Dendritic cell treated with granulocyte-macrophage colony-stimulating factor and Interleukin-4, amounts not matched to agents 40 ng/mL and 50 ng/mL, for 4 days (primary cell): ENCODE measurements around the gene SERPINB7.
"Not testable (repeated sequence)": the region's sequence is repeated elsewhere in the genome, so short reads cannot be mapped to it uniquely, and the experiment has no call there.

Source experiments
- H3K27ac Mint-ChIP-seq: one replicate; pipeline ENCODE4 v1.8.0; 2022; ENCODE audit warnings: mild to moderate bottlenecking, mixed read lengths
- H3K27me3 Mint-ChIP-seq: one replicate; pipeline ENCODE4 v1.8.0; 2022; ENCODE audit warnings: mild to moderate bottlenecking, mixed read lengths
- H3K36me3 Mint-ChIP-seq: one replicate; pipeline ENCODE4 v1.8.0; 2022; ENCODE audit warnings: low read depth, mixed read lengths
- H3K4me1 Mint-ChIP-seq: one replicate; pipeline ENCODE4 v1.8.0; 2022; ENCODE audit warnings: low read depth, mixed read lengths
- H3K4me3 Mint-ChIP-seq: one replicate; pipeline ENCODE4 v1.8.0; 2022; ENCODE audit warnings: mild to moderate bottlenecking, moderate library complexity, mixed read lengths
- H3K9me3 Mint-ChIP-seq: one replicate; pipeline ENCODE4 v1.8.0; 2022; ENCODE audit warnings: mixed read lengths
- intact Hi-C: fragments of 100-400 bp; cut with micrococcal nuclease; formaldehyde crosslinking; loops from one replicate; pipeline ENCODE4 v1.15.0; 2022

The SERPINB7 gene

GRCh38 chr18:63775166-63775730 lies at the start of gene SERPINB7:
TSS of gene SERPINB7 (plus strand) at chr18:63775418. CDS start at chr18:63782373, 6,955 bp downstream.
- no peaks in the 10 kb centered on the region for H3K4me1 Mint-ChIP-seq
- no peak within 1 kb of the TSS for H3K27ac Mint-ChIP-seq
- intact Hi-C loops, result no loop called here
- H3K4me3 Mint-ChIP-seq, result no peak within 1 kb of the TSS
- H3K9me3 Mint-ChIP-seq, result no peaks in the 10 kb centered on the region
- H3K27me3 Mint-ChIP-seq, result peaks cover 12% of the 10 kb centered on the region
- no peaks in the 10 kb centered on the region for H3K36me3 Mint-ChIP-seq

- Mint-ChIP-seq H3K4me3 (no peak overlapping the region), H3K36me3 (no peaks in the 10 kb centered on the region), H3K27ac (no peak overlapping the region), H3K27me3 (no peaks in the 10 kb centered on the region), H3K4me1 (no peaks in the 10 kb centered on the region), H3K9me3 (peaks cover 10% of the 10 kb centered on the region)
- intact Hi-C loops, result no loop called here
Observed at GRCh38 chr18:63725682-63726480, 49.3 kb upstream of the SERPINB7 start.

DNA sequence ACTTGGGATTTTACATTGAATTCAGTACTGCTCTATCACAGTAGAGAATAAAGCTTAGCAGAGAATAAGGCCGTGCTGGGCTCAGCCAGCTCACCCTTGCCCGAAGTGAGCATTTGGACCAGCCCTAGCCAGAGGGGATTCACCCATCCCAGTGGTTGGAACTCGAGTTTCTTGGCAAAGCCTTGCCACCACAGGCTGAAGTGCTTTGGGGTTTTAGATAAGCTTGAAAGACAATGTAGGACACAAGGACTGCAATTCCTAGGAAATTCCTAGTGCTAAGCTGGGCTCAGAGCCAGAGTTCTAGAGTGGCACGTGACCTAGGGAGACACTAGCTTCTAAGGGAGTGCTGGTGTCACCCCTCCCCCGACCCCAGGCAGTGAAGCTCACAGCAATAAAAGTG lies 44.4 kb upstream of the SERPINB7 start:
- Mint-ChIP-seq H3K4me1 (no peaks in the 10 kb centered on the region), H3K4me3 (no peak overlapping the region), H3K27me3 (peaks cover 9% of the 10 kb centered on the region), H3K9me3 (no peaks in the 10 kb centered on the region), H3K36me3 (no peaks in the 10 kb centered on the region), H3K27ac (no peak overlapping the region)
- intact Hi-C loops, result no loop called here

DNA sequence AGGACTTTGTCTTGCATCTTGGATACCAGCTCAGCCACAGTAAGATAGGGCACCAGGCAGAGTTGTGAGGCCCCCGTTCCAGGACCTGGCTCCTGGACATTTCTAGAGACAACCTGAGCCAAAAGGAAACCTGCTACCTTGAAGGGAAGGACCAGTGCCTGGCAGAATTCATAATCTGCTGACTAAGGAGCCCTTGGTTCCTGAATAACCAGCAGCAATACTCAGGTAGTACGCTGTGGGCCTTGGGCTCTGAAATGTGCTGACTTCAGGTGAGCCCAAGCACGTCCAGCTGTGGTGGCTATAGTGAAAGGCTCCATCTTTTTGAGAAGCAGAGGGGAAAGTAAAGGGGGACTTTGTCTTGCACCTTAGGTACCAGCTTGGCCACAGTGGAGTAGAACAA lies 44.0 kb upstream of the SERPINB7 start:
- Mint-ChIP-seq H3K36me3 (no peaks in the 10 kb centered on the region), H3K9me3 (no peaks in the 10 kb centered on the region), H3K4me1 (no peaks in the 10 kb centered on the region), H3K27ac (no peak overlapping the region), H3K27me3 (peaks cover 10% of the 10 kb centered on the region), H3K4me3 (no peak overlapping the region)
- intact Hi-C loops, result no loop called here

DNA sequence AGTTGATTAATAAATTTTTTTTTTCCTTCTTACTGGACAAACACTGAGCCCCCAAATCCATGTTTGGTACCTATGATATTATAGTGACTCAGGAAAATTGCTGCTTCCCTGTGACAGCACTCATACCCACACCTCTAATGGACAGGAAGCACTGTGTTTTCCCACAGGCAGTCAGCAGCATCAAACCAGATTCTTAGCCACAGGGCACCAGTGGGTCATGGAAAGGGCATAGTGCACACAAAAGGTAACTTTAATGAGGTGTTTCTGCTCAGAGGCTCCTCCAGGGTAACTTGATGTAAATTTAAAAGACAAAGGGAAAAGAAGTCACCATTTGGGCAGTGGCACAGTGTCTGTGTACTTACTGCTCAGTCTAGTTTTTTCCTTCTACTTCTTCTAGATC lies 38.3 kb upstream of the SERPINB7 start:
- Mint-ChIP-seq H3K27me3 (peaks cover 12% of the 10 kb centered on the region), H3K4me1 (no peaks in the 10 kb centered on the region), H3K36me3 (no peaks in the 10 kb centered on the region), H3K4me3 (no peak overlapping the region), H3K27ac (no peak overlapping the region), H3K9me3 (no peaks in the 10 kb centered on the region)
- intact Hi-C loops, result no loop called here

DNA sequence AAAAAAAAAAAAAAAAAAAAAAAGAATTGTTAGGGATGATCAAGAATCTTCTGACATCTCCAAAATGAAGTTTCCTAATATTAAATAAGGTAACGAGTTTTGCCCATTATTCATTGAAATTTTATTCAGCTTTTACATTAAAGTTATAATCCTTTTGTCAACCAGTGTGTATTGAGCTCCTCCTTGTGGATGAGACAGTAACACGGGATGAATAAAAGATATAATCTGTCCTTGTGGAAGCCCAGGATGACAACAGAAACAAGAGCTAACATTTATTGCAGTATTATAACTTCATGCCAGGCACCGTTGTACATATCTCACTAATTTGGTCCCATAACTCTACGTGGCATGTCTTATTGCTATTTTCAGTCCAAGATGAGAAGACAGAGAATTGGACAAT lies 33.4 kb upstream of the SERPINB7 start:
- H3K36me3 Mint-ChIP-seq, result no peaks in the 10 kb centered on the region
- no peaks in the 10 kb centered on the region for H3K4me1 Mint-ChIP-seq
- no peak overlapping the region for H3K4me3 Mint-ChIP-seq
- H3K27ac Mint-ChIP-seq, result no peak overlapping the region
- peaks cover 4% of the 10 kb centered on the region for H3K27me3 Mint-ChIP-seq
- no peaks in the 10 kb centered on the region for H3K9me3 Mint-ChIP-seq
- intact Hi-C loops, result loop anchor here (10.0 kb wide), 1 partner anchor 227 kb away; no protein-coding TSS in a partner anchor

GRCh38 chr18:63747006-63747405 lies 28.2 kb upstream of the SERPINB7 start:
- H3K9me3 Mint-ChIP-seq, result no peaks in the 10 kb centered on the region
- no peaks in the 10 kb centered on the region for H3K36me3 Mint-ChIP-seq
- no peaks in the 10 kb centered on the region for H3K4me1 Mint-ChIP-seq
- intact Hi-C loops, result loop anchor here (10.0 kb wide), 1 partner anchor 232 kb away; no protein-coding TSS in a partner anchor
- H3K27ac Mint-ChIP-seq, result no peak overlapping the region
- peaks cover 4% of the 10 kb centered on the region for H3K27me3 Mint-ChIP-seq
- H3K4me3 Mint-ChIP-seq, result no peak overlapping the region

- peaks cover 5% of the 10 kb centered on the region for H3K27me3 Mint-ChIP-seq
- no peaks in the 10 kb centered on the region for H3K9me3 Mint-ChIP-seq
- no peaks in the 10 kb centered on the region for H3K4me1 Mint-ChIP-seq
- no peak overlapping the region for H3K27ac Mint-ChIP-seq
- H3K36me3 Mint-ChIP-seq, result no peaks in the 10 kb centered on the region
- intact Hi-C loops, result loop anchor here (10.0 kb wide), 1 partner anchor 235 kb away; no protein-coding TSS in a partner anchor
- H3K4me3 Mint-ChIP-seq, result no peak overlapping the region
Observed at GRCh38 chr18:63749489-63749888, 25.7 kb upstream of the SERPINB7 start.

DNA sequence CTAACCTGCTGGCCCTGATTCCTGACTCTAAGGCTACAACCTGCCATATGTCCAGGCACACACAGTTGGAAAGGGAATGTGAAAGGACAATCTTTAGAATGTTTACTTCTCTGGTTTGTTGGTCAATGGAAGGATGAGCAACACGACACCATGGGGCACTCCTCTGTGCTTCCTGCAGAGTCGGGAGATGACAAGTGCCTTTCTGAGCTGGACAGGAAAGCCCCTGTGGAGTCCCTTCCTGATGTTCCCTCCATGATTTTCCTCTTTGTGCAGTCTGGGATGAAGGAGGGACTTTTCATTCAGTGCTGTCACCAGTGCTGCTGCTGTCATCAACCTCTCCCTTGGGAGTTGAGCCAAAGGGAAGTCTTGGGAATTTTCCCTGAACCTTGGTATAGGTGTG lies 22.6 kb upstream of the SERPINB7 start:
- intact Hi-C loops, result no loop called here
- H3K4me3 Mint-ChIP-seq, result no peak overlapping the region
- no peaks in the 10 kb centered on the region for H3K9me3 Mint-ChIP-seq
- no peaks in the 10 kb centered on the region for H3K4me1 Mint-ChIP-seq
- H3K36me3 Mint-ChIP-seq, result no peaks in the 10 kb centered on the region
- H3K27ac Mint-ChIP-seq, result no peak overlapping the region
- H3K27me3 Mint-ChIP-seq, result peaks cover 5% of the 10 kb centered on the region

- Mint-ChIP-seq H3K4me3 (no peak overlapping the region), H3K4me1 (no peaks in the 10 kb centered on the region), H3K36me3 (no peaks in the 10 kb centered on the region), H3K27me3 (peaks cover 6% of the 10 kb centered on the region), H3K27ac (no peak overlapping the region), H3K9me3 (no peaks in the 10 kb centered on the region)
- intact Hi-C loops, result no loop called here
Observed at GRCh38 chr18:63753676-63754075, 21.5 kb upstream of the SERPINB7 start.

- H3K9me3 Mint-ChIP-seq, result peaks cover 33% of the 10 kb centered on the region
- no peaks in the 10 kb centered on the region for H3K36me3 Mint-ChIP-seq
- H3K4me1 Mint-ChIP-seq, result no peaks in the 10 kb centered on the region
- H3K27me3 Mint-ChIP-seq, result peaks cover 5% of the 10 kb centered on the region
- intact Hi-C loops, result no loop called here
- H3K4me3 Mint-ChIP-seq, result no peak overlapping the region
- H3K27ac Mint-ChIP-seq, result no peak overlapping the region
Observed at GRCh38 chr18:63757541-63757940, 17.7 kb upstream of the SERPINB7 start.

GRCh38 chr18:63758615-63759240 lies 16.5 kb upstream of the SERPINB7 start:
- H3K4me3 Mint-ChIP-seq, result no peak overlapping the region
- intact Hi-C loops, result no loop called here
- H3K4me1 Mint-ChIP-seq, result no peaks in the 10 kb centered on the region
- peaks cover 2% of the 10 kb centered on the region for H3K27me3 Mint-ChIP-seq
- no peaks in the 10 kb centered on the region for H3K36me3 Mint-ChIP-seq
- H3K27ac Mint-ChIP-seq, result no peak overlapping the region
- peaks cover 33% of the 10 kb centered on the region for H3K9me3 Mint-ChIP-seq

DNA sequence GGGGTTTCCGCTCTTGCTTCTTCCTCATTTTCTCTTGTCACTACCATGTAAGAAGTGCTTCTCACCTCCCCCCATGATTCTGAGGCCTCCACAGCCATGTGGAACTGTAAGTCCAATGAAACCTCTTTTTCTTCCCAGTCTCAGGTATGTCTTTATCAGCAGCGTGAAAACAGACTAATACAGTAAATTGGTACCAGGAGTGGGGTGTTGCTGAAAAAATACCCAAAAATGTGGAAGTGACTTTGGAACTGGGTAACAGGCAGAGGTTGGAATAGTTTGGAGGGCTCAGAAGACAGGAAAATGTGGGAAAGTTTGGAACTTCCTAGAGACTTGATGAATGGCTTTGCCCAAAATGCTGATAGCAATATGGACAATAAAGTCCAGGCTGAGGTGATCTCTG lies 15.4 kb upstream of the SERPINB7 start:
- H3K27ac Mint-ChIP-seq, intact Hi-C loops, H3K4me1 Mint-ChIP-seq, H3K27me3 Mint-ChIP-seq, H3K36me3 Mint-ChIP-seq, H3K4me3 Mint-ChIP-seq: not testable (repeated sequence)
- H3K9me3 Mint-ChIP-seq, result peaks cover 33% of the 10 kb centered on the region

DNA sequence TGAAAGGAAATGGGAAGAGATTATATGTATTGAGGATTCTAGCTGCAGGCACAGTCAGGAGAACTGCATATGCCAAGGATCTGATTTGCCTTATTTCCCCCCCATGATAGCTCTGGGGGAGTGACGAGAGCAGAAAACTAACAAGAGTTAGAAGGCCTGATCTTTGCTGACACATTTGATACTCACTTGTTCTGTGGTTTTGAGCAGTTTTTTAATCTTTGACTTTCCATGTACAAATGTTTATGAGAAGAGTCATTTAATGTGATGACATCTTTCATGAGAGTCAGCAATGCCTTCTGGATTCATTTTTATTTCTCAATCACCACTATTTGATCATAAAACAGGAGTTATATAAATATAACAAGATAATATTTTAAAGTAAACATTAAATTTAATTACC lies 12.7 kb upstream of the SERPINB7 start:
- Mint-ChIP-seq H3K4me3 (no peak overlapping the region), H3K36me3 (no peaks in the 10 kb centered on the region), H3K27me3 (peaks cover 4% of the 10 kb centered on the region), H3K4me1 (no peaks in the 10 kb centered on the region), H3K9me3 (peaks cover 33% of the 10 kb centered on the region), H3K27ac (no peak overlapping the region)
- intact Hi-C loops, result no loop called here
